ENCODE measurements around the gene IFNA5.

- TF ChIP-seq POLR2A (IDR thresholded peaks at IDR 0.05; ENCODE audit: insufficient read depth in 1 of 2, low read depth in 2 of 2, low read length in 2 of 2) = no peak
- TF ChIP-seq U2AF2 (IDR thresholded peaks at IDR 0.05; ENCODE audit: low read depth, low read length) = no peak
- TF ChIP-seq RBFOX2 (IDR thresholded peaks at IDR 0.05; ENCODE audit: low read depth, low read length) = no peak
- no peak for TF ChIP-seq ZBTB34 (CRISPR knock-in tag; IDR thresholded peaks at IDR 0.05)
- no peak for TF ChIP-seq MYNN (CRISPR knock-in tag; IDR thresholded peaks at IDR 0.05; ENCODE audit: low read depth)
- no peak for TF ChIP-seq STAG1 (CRISPR knock-in tag; IDR thresholded peaks at IDR 0.05)
- TF ChIP-seq ZNF768 (CRISPR knock-in tag; IDR thresholded peaks at IDR 0.05) = no peak
- TF ChIP-seq SP2 (CRISPR knock-in tag; IDR thresholded peaks at IDR 0.05) = no peak
- no peak for TF ChIP-seq NCOA1 (CRISPR knock-in tag; IDR thresholded peaks at IDR 0.05)
Observed at GRCh38 chr9:21324047-21324446, 18.9 kb upstream of the IFNA5 start.

Measured in HepG2 (cell line).